Cerebellar cortex (tissue), 1 donor: ENCODE measurements around the gene ZNF445.
"Not testable (repeated sequence)": the region's sequence is repeated elsewhere in the genome, so short reads cannot be mapped to it uniquely, and the experiment has no call there.

Experiments used
- DNase-seq: peaks from one replicate; pipeline ENCODE4 v3.0.0-alpha.2; 2015; ENCODE audit warnings: low spot score

The ZNF445 gene

DNA sequence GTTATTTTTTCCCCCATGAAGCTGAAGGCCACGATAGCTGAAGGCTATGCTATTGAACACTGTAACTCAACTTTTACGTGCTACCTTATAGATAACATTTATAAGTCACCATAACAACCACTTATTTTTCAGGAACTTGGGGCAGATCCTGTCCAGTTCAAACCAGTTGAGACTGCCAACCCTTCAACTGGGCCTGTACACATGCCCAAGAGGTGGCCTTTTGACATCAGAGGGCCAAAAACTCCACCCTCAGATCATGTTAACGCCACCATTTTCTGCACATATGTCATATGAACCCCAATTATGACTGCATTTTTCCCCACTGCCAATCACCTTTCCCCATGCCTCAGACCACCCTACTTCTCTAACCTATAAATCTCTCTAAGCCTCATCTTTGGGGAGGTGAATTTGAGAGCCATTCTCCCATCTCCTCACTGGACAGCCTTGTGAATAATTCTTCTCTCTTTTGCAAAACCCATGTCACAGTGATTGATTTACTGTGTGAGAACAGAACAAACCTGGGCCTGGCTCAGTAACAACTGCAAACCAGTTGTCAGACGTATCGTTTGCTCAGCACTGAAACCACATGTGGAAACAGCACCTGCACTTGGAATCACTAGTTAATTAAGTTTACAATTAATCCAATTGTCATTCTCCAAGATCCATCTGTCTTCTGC, 42.5 kb downstream of the ZNF445 start:
- no peak for DNase-seq

DNA sequence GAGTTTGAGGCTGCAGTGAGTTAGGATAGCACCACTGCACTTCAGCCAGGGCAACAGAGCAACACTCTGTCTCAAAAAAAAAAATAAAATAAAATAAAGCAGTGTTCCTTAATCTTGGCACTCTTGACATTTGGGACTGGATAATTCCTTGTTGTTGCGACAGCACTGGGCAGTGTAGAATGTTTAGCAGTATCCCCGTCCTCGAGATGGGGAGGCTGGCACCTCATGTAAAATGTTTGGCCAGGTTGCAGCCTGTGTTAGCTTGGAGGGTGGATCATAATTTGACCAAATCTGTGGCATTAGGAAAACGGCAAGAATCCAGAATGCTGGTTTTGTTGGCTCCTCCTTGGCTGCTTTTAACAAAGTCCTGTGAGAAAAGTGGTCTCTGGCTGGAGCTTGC, 47.0 kb downstream of the ZNF445 start:
- DNase-seq, result no peak

DNA sequence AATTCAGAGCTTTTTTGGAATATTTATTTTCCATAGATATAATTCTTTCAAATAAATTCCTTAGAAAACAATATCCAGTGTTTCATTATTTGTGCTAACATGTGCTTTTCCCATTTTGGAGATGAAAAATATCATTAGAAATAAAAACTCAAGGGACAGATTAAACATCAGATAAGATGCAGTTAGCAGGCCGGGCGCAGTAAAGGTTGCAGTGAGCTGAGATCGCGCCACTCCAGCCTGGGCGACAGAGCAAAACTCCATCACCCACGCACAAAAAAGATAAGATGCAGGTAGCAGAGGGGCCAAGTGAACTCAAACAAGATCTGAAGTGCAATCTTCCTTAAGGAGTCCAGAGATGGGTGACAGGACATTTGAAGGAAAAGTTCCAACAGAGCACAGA, 48.0 kb downstream of the ZNF445 start:
- DNase-seq, result no peak

DNA sequence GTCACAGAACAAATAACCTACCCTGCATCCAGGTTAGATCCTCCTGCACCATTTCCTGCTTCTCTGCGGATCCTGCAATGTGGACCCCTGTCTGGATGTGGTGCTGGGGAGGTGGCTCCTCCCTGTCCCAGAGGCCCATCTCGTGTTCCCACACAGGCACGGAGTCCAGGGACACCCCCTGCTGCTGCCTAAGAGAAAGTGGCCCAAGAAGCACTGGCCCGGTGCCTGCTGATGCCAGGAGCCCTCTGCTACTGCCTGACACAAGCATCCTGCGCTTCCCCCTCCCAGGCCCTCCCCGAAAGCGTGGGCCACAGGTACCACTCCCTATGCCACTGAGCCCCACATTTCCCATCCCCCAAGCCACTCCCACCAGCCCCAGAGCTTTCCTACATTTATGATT, 48.6 kb downstream of the ZNF445 start:
- DNase-seq, result no peak

DNA sequence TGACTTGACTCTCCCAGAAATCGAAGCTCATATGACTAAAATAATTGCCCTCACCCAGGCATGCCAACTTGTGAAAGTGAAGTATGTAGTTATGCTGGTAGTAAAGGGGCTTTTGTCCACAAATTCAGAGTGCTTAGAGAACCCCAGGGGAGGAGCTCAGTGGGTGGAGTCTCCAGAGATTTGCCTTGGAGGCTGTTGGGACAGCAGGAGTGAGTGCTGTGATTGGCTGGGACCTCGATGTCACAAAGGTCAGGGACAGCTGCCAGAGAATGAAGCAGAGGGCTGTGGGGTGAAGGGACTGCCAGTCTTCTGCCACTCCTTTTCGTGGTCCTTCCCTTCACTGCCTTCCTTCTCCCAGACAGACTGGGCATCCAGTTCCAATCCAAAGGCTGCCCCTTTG, 49.8 kb downstream of the ZNF445 start:
- DNase-seq, result no peak

DNA sequence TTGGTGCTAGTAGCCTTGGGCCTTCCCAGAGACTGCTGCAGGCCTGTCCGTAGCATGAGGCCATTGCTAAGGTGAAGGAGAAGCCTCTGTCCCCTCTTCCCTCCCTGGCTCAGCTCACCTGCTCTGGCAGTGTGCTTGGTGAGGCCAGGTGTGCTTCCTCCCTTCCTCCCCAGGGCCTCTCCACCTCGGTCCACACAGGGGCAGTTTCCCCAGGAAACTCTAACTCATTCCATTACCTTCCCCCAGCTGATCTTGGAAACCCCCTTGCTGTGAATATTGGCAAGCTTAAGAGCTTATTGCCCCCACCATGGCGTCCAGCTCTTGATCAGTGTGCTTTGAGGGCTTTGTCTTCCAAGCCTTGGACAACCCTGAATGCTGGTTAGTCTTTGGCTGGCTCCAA, 52.7 kb downstream of the ZNF445 start:
- no peak for DNase-seq

DNA sequence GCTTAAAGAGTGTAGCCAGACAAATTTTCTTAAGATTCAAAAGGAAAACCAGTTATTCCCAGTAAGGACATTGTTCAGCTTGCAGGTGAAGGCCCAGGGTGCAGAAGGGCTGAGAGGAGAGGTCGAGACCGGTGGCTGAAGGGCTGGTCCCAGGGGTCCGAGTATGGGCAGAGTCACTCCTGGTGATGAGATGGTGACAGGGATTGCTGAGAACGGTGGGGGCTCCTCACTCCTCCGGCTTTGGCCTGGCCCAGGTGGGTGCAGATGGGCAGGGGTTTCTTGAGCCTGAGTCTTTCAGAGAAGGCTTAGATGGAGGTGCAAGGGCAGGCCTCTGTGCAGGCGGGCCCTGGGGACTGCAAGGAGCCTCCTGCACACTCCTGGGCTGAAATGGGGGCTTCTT, 56.2 kb downstream of the ZNF445 start:
- no peak for DNase-seq

DNA sequence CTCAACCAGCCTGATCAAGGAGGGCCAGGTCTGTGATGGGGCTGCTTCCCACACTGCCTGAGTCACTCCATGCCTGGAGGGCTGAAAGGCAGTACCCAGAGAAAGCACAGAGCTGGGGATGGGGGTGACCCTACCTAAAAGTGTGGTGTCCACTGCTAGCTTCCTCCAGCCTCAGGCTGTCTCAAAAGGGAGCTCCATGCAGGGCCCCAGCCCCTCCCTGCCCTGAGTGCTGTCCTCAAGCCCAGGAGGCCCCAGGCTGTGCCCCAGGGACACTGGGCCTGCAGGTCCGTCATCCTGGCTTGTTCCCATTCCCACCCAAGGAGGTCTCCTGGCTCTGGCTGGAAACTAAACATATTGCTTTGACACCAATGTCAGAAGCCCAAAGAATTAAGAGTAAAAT, 56.8 kb downstream of the ZNF445 start:
- no peak for DNase-seq

DNA sequence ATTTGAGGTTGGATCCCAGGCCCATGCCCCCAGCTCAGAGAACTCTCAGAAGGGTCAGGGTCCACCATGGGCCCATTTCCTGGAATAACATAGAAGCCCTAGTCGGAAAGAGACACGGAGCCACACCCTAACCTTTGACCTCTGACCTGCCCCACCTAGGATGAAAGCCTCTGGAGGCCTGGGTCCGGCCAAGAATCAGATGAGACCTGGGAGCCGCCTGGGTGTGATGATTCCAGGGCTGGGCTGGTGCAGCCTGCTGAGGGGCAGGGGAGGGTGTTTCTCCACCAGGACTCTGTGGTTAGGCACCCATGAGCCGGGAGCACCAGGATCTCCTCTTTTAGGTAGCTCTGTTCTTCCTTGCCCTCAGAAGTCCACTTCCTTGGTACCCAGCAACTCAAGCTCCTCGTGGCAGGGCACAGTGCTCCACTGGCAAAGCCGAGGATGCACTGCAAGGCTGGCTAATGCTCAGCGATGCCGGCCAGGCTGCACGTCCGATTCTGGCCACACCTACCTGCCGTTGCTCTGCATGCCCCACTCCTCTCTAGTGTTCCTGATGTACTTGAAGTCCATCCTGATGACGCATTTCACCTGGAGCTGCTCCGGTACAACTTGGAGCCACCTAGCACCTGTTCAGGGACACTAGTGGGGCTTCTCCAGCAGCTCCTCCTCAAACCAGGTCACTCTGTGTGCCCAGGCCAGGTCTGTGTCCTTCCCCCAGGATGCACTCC, 57.4 kb downstream of the ZNF445 start:
- DNase-seq, result no peak

DNA sequence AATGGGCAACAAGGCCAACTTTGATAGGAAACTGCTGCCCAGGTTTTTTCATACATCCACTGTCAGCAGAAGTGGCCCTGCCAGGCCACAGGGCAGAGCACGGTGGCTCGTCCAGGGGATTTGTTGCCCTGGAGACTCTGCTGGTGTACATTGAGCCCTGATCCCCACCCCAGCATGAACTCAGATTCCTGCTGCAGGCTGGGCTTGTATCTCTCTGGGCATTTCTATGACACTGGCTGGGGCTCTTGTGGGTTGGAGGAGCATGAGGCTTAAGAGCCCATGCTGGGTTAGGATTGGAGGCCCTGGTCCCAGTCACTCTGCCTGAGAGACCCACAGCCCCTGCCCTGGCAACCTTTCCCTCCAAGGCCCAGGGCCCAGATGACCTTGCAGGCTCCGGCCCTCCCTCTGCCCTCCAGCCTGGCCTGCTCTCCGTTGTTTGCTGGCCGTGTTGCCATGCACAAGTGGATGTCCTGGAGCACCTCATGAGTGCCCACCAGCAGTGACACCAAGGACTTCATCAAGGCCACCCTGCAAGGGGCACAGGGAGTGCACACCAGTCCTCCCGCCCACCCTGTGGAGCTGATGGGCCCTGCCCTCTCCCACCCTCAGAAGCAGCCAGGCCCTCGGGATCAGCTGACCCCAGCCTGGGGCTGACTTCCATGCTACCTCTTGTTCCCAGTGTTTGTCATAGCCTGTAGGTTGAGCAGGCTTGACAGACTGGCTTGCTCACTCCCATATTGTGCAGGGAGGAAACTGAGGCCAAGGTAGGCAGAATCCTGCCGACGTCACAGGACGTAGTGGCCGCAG, 58.2 kb downstream of the ZNF445 start:
- DNase-seq, result no peak

DNA sequence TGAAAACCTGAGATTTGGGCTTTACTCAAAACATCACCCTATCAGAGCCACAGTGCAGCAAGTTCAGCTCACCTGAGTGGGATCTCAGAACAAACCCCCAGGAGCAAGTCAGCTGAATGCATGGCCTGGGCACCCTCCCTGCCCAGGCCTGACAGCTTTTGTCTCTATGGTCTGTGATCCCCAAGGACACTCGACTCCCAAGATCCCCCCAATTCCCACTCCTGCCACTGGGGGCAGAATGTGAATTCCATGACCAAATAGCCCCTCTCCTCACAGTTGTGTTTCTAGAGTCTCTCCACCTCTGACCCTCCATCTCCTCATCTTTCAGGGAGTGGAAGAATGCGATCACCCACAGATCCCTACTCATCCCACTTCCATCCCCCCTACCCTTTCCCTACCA, 58.9 kb downstream of the ZNF445 start:
- no peak for DNase-seq

DNA sequence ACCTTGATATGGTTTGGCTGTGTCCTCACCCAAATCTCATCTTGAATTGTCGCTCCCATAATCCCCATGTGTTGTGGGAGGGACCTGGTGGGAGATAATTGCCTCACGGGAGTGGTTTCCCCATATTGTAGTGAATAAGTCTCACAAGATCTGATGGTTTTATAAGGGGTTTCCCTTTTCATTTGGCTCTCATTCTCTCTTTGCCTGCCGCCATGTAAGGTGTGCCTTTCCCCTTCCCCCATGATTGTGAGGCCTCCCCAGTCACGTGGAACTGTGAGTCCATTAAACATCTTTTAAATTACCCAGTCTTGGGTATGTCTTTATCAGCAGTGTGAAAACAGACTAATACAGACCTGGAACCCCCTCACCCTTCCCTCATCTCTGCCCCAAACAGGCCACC, 59.4 kb downstream of the ZNF445 start:
- DNase-seq, result not testable (repeated sequence)

DNA sequence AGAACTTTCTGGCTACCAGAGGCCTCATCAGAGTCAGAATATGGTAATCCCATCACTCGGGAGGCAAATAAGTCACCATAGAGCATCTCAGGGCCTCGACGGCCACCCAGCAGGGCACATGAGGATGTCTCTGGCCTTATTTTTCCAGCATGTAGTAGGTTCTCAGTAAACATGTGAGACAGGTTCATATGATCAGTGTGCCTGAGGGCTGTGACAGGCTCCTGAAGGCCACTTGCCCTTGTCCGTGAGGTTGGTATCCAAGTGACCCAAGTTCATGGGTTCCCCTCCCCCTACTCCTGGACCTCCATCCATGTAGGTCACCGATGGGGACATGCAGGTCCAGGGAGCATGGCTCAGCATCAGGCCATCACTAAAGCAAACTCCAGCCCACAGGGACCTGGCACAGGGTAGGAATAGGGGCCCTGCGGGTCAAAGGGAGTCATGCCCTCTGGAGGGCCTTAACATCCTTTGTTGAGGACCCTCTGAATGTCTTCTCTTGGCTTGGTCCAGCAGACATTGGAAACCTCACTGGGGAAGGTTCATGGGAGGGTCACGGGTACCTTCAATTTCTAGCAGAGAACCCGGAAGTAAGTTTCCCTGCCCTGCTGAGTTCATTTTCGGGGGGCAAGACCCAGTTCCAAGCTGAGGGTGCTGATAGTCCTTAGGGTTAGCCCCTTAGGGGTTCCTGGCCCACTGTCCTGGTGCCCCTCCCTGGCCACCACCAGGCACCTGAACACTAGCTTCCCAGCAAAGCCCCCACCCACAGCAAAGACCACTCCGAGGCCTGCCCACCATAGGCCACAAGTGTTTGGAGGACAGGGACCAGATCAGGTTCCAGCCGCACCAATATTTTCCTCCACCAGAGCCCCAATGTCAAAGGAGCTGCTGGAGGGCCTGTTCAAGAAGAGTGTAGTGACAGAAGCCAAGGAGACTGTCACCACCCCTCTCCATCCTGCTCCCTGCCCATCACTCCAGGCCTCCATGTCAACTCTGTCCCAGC, 61.1 kb downstream of the ZNF445 start:
- DNase-seq, result no peak

DNA sequence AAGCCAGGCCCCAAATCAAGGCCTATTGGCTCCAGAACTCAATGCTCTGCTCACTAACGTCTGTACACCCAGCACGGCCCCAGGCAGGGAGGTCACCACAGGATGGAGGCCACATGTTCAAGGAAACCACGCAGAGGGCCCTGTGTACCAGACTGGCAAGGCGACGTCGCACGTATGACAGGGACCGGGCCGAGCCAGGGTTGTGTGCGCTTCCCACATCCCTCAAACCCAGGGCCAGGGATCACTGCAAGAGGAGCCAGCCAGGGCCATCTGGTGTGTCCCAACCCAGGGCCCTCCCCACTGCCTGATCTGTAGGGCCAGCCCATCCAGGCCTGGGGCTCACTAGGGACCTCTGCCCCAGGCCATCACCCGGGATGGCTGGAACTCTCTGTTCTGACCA, 62.0 kb downstream of the ZNF445 start:
- DNase-seq, result no peak

DNA sequence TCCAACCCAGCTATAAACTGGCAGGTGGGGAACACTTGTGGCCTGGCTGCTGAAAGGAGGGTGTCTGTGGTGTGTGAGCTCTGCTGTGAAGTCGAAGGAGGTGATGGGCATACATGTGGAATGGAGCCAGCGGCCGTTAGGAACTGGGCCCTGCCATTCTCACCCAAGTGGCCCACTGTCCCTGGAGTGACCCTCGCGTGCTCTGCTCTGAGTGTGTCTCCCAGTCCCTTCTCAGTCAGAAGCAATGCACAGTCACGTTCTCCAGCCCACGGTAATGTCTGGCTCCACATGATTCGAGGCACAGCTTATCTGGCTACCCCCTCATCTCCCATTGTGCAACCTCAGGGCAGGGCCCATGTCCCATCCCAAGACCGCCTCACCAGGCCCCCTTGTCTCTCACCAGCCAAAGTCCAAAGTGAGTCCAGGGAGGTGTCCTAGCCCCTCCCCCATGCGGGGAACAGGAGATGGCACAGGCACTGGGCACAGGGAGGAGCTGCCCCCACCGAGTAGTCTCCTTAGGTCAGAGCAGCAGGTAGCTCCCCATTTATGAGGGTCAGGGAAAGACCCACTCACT, 62.9 kb downstream of the ZNF445 start:
- DNase-seq, result no peak

DNA sequence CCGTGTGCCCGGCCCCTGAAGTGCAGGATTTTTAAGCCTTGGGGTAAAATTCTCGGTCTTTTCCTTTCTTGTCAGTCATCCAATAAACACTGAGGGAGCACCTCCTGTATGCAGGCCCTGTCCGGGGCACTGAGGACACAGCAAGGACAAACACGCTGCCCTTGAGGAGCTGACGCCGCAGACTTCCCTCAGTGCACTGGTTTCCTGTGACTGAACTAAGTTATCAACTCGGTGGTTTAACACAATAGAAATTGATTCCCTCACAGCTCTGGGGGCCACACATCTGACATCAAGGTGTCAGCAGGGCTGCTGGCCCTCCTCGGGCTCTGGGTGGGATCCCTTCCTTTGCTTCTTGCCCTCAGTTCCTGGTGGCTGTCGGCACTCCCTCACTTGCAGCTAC, 65.1 kb downstream of the ZNF445 start:
- DNase-seq, result no peak

DNA sequence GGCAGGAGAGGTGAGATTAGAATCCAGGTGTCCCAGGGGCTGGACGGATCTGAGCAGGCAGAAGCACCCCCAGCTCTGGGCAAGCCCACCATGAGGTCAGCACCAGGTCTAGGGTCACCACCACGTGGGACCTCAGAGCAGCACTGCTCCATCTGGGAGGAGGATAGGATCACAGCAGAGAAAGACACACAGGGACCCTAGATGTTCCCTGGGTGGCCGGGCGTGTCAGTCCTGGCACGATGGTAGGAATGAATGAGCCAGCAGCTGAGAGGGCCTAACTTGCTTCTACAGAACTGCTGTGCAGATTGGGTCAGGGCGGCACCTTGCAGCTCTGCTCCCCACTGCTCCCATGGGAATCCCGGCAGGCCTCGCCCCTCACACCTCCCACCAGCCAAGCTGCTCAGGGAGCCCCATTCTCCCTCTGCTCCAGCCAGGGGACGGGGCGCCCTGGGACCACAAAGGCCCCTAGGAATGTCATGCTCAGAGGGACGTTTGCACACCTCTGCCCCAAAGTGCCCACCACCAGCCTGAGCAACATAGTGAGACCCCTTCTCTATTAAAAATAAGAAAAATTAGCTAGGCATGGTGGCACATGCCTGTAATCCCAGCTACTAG, 66.3 kb downstream of the ZNF445 start:
- DNase-seq, result no peak

DNA sequence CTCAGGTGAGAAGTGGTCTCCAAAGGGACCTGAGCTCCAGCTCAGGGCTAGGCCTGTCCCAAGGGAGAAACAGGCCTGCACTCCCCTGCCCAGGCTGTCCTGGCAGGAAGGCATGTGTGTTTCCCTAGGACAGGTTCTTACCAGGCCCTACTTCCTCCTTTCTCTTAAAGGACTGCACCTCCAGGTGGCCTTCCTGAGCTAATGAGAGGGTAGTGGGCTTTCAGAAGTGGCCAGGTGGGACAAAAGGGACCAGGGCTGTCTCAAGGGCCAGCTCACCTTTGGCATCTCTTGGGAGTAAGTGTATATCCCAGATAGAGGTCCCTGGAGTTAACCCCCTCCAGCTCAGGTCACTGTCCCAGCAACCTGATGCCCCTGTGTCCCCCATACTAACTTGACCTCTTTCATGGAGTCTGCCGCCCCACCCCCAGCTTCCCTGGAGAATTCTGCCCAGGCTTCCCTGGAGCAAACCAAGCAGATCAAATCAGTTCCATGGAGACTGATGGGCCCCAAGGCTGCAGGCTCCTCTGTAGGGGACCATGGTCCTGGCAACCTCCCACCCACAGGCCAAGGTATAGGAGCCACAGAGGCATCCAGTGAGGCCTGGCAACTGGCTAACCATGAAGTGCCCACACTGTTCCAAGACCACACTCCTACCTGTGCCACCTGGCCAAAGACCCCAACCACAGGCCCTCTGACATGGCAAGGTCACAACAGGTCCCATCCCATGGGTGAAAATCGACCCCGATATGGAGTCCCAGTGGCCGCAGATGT, 67.6 kb downstream of the ZNF445 start:
- DNase-seq, result no peak

DNA sequence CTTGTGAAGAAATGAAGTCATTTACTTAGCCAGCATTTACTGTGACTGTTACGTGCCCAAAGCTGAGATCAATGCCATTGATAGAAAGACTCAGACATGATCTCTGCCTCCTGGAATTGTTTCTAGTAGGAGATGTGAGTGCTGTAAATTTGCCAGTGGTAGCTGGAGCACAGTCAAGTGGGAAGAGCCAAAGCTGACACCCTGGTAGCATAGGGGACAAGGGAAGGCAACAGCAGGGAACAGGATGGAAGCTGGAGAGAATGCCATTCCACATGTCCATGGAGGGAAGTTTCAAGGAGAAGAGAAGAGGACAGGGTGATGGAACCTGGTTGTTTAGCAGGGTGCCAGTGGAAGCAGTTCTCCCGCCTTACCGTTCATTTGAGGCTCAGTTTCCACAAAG, 74.9 kb downstream of the ZNF445 start:
- DNase-seq, result no peak

DNA sequence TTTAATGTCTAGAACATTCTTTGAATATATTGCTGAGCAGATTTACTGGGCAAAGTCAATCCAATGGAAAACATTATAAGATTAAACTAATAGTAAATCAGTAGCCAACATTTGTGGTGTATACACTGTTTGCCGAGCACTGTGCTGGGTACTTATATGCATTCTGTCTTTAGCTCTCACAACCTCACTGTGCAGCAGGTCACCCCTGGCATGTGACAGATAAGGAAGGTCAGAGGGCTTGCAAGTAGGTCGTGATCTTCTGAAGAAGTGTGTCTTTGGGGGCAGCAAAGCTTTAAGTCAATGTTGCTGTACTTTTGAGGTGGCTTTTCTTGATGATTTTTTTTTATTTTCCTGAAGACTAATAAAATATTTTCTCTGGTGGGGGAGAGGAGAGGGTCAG, 76.7 kb downstream of the ZNF445 start:
- no peak for DNase-seq
